ENCODE data around the gene MYL9.

The MYL9 gene

GRCh38 chr20:36525620-36526365, 15.5 kb upstream of the MYL9 start:
- no peak for DNase-seq (ENCODE audit: low read depth in 2 of 2)

DNA sequence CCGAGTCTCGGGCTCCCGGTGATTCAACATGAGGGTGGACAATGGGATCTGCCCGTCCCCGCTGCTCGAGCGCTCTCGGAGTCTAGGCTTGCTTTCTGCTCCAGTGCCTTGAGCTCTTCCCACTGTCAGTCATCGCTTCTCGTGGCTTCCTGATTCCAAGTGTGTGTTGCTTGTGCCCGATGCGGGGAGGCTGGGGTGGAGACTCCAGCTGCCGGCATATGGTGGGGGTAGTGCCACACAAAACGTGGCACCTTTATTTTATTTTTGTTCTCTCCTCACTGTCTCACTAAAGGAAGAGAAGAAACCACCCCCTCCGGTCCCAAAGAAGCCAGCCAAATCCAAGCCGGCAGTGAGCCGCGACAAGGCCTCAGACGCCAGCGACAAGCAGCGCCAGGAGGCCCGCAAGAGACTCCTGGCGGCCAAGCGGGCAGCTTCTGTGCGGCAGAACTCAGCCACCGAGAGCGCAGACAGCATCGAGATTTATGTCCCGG, 14.8 kb upstream of the MYL9 start:
- no peak for DNase-seq (ENCODE audit: low read depth in 2 of 2)

DNA sequence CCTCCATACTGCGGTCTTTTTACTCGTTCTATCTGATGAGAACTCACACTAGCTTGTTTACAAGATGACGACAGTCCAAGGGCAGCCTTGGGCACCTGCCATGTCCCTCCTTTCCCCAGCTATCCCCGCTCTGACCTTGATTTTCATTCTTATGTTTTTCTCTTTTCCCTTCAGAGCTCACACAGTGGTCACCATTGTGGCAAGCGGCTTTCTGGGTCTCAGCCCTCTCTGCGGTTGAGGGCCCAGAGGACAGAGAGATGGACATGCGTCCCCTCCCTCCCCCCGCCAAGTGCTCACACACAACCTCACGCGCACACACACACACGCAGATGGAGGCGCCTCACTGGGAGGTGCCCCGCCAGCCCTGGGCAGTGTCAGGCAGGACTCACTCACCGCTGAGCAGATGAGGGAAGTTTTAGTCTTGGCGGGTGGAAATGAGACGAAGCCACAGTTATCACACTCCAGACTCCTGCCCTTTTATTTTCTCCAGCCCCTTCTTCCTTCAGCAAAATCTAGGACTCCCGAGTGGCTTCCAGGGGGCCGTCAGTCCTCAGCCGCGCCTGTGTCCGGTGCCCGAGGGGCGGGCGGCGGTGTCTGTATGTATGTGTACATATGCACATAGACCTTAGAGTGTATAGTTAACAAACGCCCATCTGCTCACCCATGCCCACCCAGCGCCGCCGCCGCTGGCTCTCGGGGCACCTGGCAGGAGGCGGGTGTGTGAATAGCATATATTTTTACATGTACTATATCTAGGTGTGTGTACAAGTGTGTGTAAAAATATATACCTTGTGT, 13.8 kb upstream of the MYL9 start:
- DNase-seq (ENCODE audit: low read depth in 2 of 2) = no peak

- DNase-seq (ENCODE audit: low read depth in 2 of 2) = no peak
These were observed 13.0 kb upstream of the MYL9 start for GRCh38 chr20:36528176-36528874.

GRCh38 chr20:36528875-36529417, 12.4 kb upstream of the MYL9 start:
- DNase-seq (ENCODE audit: low read depth in 2 of 2) = no peak

GRCh38 chr20:36532388-36532787, 8.9 kb upstream of the MYL9 start:
- DNase-seq (ENCODE audit: low read depth in 2 of 2) = no peak

GRCh38 chr20:36532822-36533221, 8.5 kb upstream of the MYL9 start:
- no peak for DNase-seq (ENCODE audit: low read depth in 2 of 2)

GRCh38 chr20:36538026-36538722, 3.1 kb upstream of the MYL9 start:
- no peak for DNase-seq (ENCODE audit: low read depth in 2 of 2)

- no peak for DNase-seq (ENCODE audit: low read depth in 2 of 2)
These were observed 638 bp upstream of the MYL9 start for GRCh38 chr20:36540551-36541211.

GRCh38 chr20:36541768-36542488, 609 bp downstream of the MYL9 start:
- DNase-seq (ENCODE audit: low read depth in 2 of 2) = no peak

DNA sequence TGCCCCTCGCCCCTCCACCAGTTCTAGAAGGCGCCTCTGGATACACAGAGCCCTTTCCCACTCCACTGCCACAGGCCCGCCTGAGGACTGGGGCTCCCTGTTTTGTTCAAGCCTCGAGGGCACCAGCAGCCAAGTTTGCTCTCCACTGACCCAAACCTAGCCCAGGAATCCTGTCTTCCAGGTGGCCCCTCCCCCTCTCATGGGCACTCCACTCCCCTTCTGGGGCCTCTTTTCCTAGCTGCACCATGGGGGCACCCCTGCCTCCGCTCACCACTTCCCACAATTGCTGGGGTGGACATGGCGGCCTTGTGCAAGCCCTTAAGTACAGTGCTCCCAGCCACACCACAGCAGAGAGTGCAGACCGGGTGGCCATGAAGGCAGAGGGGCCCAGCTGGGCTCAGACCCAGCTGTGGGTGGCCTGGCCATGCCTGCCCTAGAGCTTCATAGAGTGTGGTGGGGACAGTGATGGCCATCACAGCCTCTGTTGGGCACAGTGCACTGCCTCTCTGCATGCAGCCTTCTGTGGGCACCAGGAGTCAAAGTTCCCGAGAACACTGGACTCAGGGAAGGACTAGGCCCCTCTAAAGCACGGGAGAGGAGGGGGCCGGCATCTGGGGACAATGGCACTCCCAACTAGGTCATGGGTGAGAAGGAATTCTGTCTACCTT, 1.3 kb downstream of the MYL9 start:
- DNase-seq (ENCODE audit: low read depth in 2 of 2) = no peak

- DNase-seq (ENCODE audit: low read depth in 2 of 2) = no peak
These were observed 2.1 kb downstream of the MYL9 start for GRCh38 chr20:36543184-36544133.

- DNase-seq (ENCODE audit: low read depth in 2 of 2) = no peak
These were observed 3.1 kb downstream of the MYL9 start for GRCh38 chr20:36544134-36545018.

- DNase-seq (ENCODE audit: low read depth in 2 of 2) = no peak
These were observed 4.9 kb downstream of the MYL9 start for GRCh38 chr20:36546111-36546736.

DNA sequence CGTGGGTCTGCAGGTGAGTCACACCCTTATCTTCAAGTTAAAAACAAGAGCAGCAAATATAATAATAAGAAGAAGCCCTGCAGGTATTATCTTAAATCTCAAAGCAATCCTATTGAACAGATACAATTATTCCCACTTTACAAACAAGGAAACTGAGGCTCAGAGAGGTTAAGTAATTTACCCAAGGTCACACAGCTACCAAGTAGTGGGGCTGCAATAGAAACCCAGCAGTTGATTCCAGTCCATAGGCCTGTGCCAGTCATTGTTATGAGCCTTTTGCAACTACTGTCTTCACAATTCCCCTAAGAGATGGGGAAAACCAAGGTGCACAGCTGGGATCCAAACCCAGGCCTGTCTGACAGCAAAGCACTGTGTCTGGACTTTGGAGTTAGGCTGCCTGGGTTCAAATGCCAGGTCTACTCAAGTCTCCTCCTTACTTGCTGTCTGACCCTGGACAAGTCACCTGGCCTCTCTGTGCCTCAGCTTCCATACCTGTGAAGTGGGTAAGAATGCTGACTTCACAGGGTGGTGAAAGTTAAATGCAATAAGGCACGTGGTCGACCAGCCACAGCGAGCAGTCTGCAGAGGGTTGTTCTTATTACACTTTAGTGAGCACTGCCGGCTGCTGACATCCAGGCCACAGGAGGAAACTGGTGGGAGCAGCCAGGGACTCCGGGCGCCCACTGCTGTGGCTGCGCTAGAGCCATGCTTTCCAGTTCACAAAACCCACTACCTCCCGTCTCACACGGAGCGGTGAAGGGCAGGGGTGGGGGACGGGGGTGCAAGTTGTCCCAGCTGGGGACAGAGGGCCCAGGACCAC, 6.1 kb downstream of the MYL9 start:
- no peak for DNase-seq (ENCODE audit: low read depth in 2 of 2)

DNA sequence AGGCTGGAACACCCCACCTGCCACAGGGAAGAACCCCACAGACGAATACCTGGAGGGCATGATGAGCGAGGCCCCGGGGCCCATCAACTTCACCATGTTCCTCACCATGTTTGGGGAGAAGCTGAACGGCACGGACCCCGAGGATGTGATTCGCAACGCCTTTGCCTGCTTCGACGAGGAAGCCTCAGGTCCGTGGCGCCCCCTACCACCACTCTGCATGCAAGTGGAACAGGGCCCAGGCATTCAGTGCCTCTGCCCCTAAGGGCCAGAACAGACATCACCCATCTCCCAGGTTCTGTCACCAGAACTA, 6.6 kb downstream of the MYL9 start:
- DNase-seq (ENCODE audit: low read depth in 2 of 2) = no peak

Data from stimulated activated CD8-positive, alpha-beta memory T cell treated with anti-CD3 and anti-CD28 coated beads, Interleukin-2, amount 100 ng/mL, for 1 hour (primary cell).